A549 treated with AZD9567 at 1 μM for 4 hours (cell line): ENCODE results near the gene TRAPPC5. TPM values are rescaled to one million over a fixed set of nuclear protein-coding genes. Genes with fewer than 3 reads are reported as not detected.

Experiments
- total RNA-seq: library from RNA; stranded (reverse); fragments of 200-300 nt; extraction: Qiagen RNA extraction; gene quantifications from 5 replicates; pipeline ENCODE4 v1.2.3, GENCODE V29; 2022; ENCODE audit not compliant: insufficient read depth

Gene TRAPPC5
- 35.2 to 107 TPM (median 103 TPM) in 5 replicates for total RNA-seq

DNA sequence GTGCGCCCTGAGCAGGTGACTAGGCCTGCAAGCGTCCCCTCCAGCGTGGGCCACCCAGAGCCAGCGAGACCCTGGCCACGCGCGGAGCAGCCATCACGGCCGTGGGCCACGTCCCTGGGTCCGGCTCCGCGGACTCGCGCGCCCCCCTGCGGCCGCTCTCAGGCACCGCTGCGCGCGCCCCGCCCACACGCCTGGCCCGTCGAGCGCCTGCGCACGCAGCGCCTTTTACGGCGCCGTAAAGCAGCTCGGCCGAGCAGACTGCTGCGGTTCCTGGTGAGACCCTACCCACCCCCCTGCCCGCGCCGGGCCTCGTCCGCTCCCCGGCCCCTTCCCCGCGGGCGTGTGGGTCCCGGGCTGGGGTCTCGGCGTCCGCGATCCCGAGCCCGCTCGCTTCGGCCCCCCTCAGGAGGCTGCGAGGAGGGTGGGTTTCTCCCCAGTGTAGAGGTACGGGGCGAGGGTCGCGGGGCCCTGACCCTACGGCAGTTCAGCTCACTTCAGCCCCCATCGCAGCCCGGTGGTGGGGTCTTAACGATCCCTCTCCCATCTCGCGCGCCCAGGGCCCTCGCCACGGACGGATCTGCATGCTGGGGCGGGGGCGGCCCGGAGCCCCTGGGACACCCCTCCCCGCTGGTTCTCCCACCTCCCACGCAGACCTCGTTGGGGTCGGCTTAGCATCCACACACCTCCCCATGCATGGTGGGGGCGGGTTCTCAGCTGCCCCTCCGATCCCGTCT, at the start of gene TRAPPC5:
TRAPPC5 (plus strand) TSS at position 228 of the 734 bp plus-strand sequence. CDS start 1,421 bp downstream, outside the sequence.

DNA sequence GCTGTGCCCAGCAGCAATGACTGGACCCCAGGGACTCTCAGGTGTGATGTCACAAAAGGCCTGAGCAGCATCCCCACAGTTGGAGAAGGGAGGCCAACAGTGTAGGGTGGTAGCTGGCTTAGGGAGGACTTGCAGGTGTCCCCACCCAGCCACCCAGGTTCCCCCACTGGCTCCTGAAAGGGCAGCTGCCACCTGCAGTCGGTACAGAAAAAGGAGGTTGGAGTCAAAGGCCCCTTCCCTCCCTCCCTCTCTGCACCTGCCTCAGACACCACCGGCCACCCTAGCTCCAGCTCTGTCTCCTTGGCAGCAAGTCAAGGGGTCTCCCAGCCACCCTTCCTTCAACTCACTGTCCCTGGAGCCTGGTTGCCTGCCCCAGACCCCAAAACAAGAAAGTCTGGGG, 46.9 kb upstream of the TRAPPC5 start, which contains the start of gene PCP2:
PCP2 (minus strand) TSS at position 22 of the 400 bp plus-strand sequence. CDS start 262 bp downstream, outside the sequence.

DNA sequence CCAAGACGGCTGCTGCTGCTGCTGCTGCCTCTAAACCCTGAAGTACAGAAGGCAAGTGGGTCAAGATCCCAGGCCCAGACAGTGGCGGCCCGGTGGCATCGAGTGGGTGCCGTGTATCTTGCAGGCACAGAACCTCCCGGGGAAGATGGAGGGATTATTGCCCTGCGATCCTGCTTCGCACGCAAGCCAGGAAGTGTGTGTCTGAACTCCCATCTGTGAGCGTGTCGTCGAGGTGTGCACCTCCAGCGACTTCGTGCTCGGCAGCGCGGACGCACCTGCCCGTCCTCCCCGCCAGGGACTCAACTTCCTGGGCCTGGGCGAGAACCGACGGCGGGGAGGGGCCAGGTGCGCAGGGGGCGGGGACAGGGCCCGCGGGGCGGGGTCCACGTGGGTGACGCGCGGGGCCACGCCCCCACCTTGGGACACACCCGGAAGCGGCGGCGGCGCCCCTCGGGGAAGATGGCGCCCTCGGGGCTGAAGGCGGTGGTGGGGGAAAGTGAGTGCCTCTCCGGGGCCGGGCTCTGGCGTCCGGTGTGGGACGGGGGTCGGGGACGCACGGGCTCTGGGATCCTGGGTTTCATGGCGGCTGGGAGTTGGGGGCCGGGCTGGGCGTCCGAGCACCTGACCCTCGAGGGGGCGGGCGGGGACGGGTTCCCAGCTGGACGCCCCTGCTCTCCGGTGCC, 43.8 kb upstream of the TRAPPC5 start, which contains the start of gene STXBP2:
STXBP2 (plus strand) TSS at position 420 of the 683 bp plus-strand sequence; CDS start at position 460, 40 bp downstream.

DNA sequence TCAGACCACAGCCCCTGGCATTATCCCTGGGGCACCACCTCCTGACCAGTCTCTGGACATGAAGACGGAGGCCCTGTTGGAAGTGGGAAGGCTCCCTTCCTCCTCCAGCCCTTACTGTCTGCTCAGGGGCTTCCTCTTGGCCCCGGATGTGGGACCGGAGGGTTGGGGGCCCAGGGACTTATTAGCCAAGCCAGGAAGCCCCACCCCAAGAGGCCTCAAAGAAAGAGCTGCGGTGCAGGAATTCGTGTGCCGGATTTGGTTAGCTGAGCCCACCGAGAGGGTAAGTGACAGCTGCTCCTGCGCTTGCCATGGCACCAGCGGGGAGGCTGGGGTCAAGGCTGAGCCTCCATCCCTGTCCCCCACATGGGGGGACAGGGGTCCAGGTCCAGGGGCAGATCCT, 11.8 kb upstream of the TRAPPC5 start, which contains the start of gene RETN:
RETN (plus strand) TSS at position 208 of the 400 bp plus-strand sequence. CDS start 278 bp downstream, outside the sequence.

DNA sequence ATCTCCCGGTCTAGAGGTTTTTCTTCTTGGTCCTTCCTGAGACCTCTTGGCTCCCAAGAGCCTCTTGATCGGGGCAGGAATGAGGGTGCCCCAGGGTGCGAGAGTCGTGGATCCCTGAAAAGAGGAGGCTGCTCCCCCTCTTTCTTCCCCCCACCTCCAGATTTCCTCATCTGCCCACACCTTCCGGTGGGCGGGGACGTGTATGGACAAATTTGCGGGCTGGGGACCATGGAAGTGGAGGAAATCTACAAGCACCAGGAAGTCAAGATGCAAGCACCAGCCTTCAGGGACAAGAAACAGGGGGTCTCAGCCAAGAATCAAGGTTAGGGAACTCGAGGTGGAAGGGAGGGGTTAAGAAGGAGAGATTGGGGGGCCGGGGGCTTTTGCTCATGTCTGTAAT, 3.8 kb upstream of the TRAPPC5 start, which contains the start of gene MCEMP1:
MCEMP1 (plus strand) TSS at position 237 of the 400 bp plus-strand sequence; CDS start at position 268, 31 bp downstream.

DNA sequence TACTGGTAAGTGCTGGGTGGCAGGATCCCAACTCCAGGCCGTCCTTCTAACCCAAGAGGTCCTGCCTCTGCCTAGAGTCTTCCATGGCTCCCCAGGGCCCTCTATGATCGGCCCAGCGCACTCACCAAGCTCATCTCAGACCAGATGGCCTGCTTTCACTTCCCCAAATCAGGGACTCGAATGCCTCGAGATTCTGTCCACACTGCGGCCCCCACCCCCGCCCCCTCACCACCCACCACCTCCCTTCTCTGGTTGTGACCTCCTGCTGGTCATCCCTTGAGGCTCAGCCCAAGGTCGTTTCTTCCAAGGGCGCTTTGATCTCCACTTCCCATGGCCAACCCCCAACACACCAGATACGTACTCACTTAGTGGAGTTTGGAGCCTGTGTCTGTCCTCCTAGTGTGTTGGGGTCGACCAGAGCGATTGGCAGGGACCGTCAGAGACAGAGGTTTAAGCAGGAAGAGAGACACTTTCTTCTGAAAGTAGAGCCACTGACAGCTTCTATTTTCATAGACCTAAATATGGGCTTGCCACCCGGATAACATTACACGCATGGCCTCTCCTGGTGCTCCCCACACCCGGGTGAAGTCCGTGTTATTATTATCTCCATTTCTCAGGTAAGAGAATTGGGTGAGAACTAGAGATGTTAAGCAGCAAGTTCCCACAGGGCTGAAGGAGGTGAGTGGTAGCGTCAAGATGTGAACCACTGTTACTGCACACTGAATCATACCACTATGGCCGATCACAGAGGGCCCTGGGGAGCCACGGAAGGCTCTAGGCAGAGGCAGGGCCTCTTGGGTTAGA, 21.2 kb downstream of the TRAPPC5 start, which contains the start of gene FCER2:
FCER2 (minus strand) TSS at position 478 of the 804 bp plus-strand sequence. CDS start 2,371 bp downstream, outside the sequence.

DNA sequence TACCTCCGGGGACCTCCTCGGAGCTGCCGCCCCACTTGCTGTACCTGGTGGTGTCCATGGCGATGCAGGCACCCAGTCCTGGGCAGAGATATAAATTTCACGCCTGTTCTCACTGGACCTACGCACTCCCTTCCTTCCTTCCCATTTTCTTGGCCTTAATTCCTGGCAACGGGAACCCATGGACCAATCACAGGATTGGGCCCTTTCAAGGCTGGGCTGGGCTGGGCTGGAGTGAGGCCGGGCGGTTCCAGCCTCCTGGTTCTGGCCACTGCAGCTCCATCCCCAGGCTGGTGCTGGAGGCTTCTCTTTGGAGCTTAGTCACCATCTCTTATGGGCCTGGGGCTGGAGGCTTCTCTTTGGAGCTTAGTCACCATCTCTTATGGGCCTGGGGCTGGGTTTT, 51.4 kb downstream of the TRAPPC5 start, which contains the start of gene CLEC4G:
CLEC4G (minus strand) TSS at position 66 of the 400 bp plus-strand sequence; CDS start at position 58, 8 bp downstream.

Other genes with a start within 250 kb of the TRAPPC5 start
- 2.2 to 3.0 TPM (median 2.3 TPM) in 5 replicates for gene PEX11G, start 191.8 kb upstream of the TRAPPC5 start, total RNA-seq
- 14.5 to 23.9 TPM (median 15.7 TPM) in 5 replicates for gene ZNF358, start 164.7 kb upstream of the TRAPPC5 start, total RNA-seq
- gene MCOLN1, start 158.2 kb upstream of the TRAPPC5 start, total RNA-seq = 12.1 to 14.0 TPM (median 12.8 TPM) in 5 replicates
- 28.2 to 35.6 TPM (median 32.1 TPM) in 5 replicates for gene PNPLA6, start 145.1 kb upstream of the TRAPPC5 start, total RNA-seq
- gene CAMSAP3, start 85.0 kb upstream of the TRAPPC5 start, total RNA-seq = 3.7 to 5.3 TPM (median 5.1 TPM) in 5 replicates
- gene XAB2, start 51.3 kb upstream of the TRAPPC5 start, total RNA-seq = 22.4 to 28.1 TPM (median 26.4 TPM) in 5 replicates
- gene PET100, start 51.0 kb upstream of the TRAPPC5 start, total RNA-seq = 51.5 to 94.9 TPM (median 56.4 TPM) in 5 replicates
- gene PCP2, start 47.1 kb upstream of the TRAPPC5 start, total RNA-seq = not detected in 5 replicates
- gene STXBP2, start 43.7 kb upstream of the TRAPPC5 start, total RNA-seq = 31.8 to 47.5 TPM (median 40.8 TPM) in 5 replicates
- gene RETN, start 11.8 kb upstream of the TRAPPC5 start, total RNA-seq = not detected in 5 replicates
- not detected in 5 replicates for gene MCEMP1, start 3.7 kb upstream of the TRAPPC5 start, total RNA-seq
- not detected in 5 replicates for gene FCER2, start 21.3 kb downstream of the TRAPPC5 start, total RNA-seq
- not detected in 5 replicates for gene CLEC4G, start 51.3 kb downstream of the TRAPPC5 start, total RNA-seq
- not detected in 5 replicates for gene CD209, start 66.7 kb downstream of the TRAPPC5 start, total RNA-seq
- 0.07 TPM in 1 of 5 replicates, not detected in the others for gene CLEC4M, start 82.4 kb downstream of the TRAPPC5 start, total RNA-seq
- gene EVI5L, start 149.4 kb downstream of the TRAPPC5 start, total RNA-seq = 0.50 to 2.1 TPM (median 1.9 TPM) in 5 replicates
- gene PRR36, start 193.6 kb downstream of the TRAPPC5 start, total RNA-seq = 0.28 to 0.43 TPM (median 0.42 TPM) in 5 replicates
- gene LRRC8E, start 207.7 kb downstream of the TRAPPC5 start, total RNA-seq = 5.4 to 7.3 TPM (median 6.9 TPM) in 5 replicates
- gene MAP2K7, start 223.0 kb downstream of the TRAPPC5 start, total RNA-seq = 15.0 to 21.0 TPM (median 17.3 TPM) in 5 replicates
- gene TGFBR3L, start 234.0 kb downstream of the TRAPPC5 start, total RNA-seq = 1.5 to 2.1 TPM (median 1.8 TPM) in 4 of 5 replicates, not detected in the other
- gene SNAPC2, start 239.5 kb downstream of the TRAPPC5 start, total RNA-seq = 18.0 to 35.2 TPM (median 31.9 TPM) in 5 replicates
- 11.2 to 22.0 TPM (median 19.2 TPM) in 5 replicates for gene CTXN1, start 245.3 kb downstream of the TRAPPC5 start, total RNA-seq